Measurements from ENCODE around the gene GREM1. TPM values are rescaled to one million over a fixed set of nuclear protein-coding genes. Genes with fewer than 3 reads are reported as not detected.

Gene GREM1
- total and polyA plus RNA-seq, 2 of the 8 experiments (the other 6 are each of a cell fraction or from before 2014, with no cell fraction given), result 0.12 to 1.1 TPM

- TF ChIP-seq RXRA (IDR thresholded peaks at IDR 0.05; ENCODE audit: insufficient read depth, low read depth, low read length), result no peak
- TF ChIP-seq TEAD4 (IDR thresholded peaks at IDR 0.05; ENCODE audit: low read depth, low read length), result no peak
- peak; percentile 46 for TF ChIP-seq KDM4A (IDR thresholded peaks at IDR 0.05; ENCODE audit: low read depth, low read length, severe bottlenecking)
- peak; percentile 53 for TF ChIP-seq RNF2 (IDR thresholded peaks at IDR 0.05; ENCODE audit: borderline replicate concordance, low read depth, low read length, missing control alignments, poor library complexity, severe bottlenecking)
Observed at GRCh38 chr15:32718821-32719716, 1.3 kb downstream of the GREM1 start (continued).

Measured in H1 (cell line).